Glutamatergic neuron (in vitro differentiated cells): ENCODE data around the gene POLD2. TPM values are rescaled to one million over a fixed set of nuclear protein-coding genes. Genes with fewer than 3 reads are reported as not detected.

ENCODE experiments used
- DNase-seq: peaks from one replicate; pipeline ENCODE4 v3.0.0; 2022
- H3K27ac Mint-ChIP-seq: one replicate; pipeline ENCODE4 v1.8.0; 2020; ENCODE audit warnings: mild to moderate bottlenecking, mixed read lengths, inconsistent platforms; ENCODE audit not compliant: unreplicated experiment
- H3K27me3 Mint-ChIP-seq: one replicate; pipeline ENCODE4 v1.8.0; 2020; ENCODE audit warnings: mild to moderate bottlenecking, moderate library complexity, mixed read lengths, inconsistent platforms; ENCODE audit not compliant: unreplicated experiment
- H3K36me3 Mint-ChIP-seq: one replicate; pipeline ENCODE4 v1.8.0; 2020; ENCODE audit warnings: mild to moderate bottlenecking, mixed read lengths, inconsistent platforms; ENCODE audit not compliant: unreplicated experiment
- H3K4me1 Mint-ChIP-seq: one replicate; pipeline ENCODE4 v1.8.0; 2020; ENCODE audit warnings: mild to moderate bottlenecking, low read depth, mixed read lengths, inconsistent platforms; ENCODE audit not compliant: unreplicated experiment
- H3K4me3 Mint-ChIP-seq: one replicate; pipeline ENCODE4 v1.8.0; 2020; ENCODE audit warnings: mild to moderate bottlenecking, mixed read lengths, inconsistent platforms; ENCODE audit not compliant: unreplicated experiment
- H3K9me3 Mint-ChIP-seq: one replicate; pipeline ENCODE4 v1.8.0; 2020; ENCODE audit warnings: mild to moderate bottlenecking, moderate library complexity, mixed read lengths, inconsistent platforms; ENCODE audit not compliant: unreplicated experiment
- total RNA-seq: library from RNA; stranded (reverse); fragmentation: NEBNext Ultra II Directional; extraction: Animal tissue kit (Norgen Biotek cat#: 25700); gene quantifications from one replicate; pipeline ENCODE4 v1.2.1, GENCODE V29; 2021; ENCODE audit not compliant: unreplicated experiment
- TF ChIP-seq, protein P1 (sequence below): fragments of 200-600 bp; sonication (generic); IDR thresholded peaks from one replicate; pipeline ENCODE4 v1.5.0; 2021; ENCODE audit not compliant: partially characterized antibody, unreplicated experiment

The POLD2 gene
- total RNA-seq, 1 donor from 2014 or later, result 71.2 TPM

DNA sequence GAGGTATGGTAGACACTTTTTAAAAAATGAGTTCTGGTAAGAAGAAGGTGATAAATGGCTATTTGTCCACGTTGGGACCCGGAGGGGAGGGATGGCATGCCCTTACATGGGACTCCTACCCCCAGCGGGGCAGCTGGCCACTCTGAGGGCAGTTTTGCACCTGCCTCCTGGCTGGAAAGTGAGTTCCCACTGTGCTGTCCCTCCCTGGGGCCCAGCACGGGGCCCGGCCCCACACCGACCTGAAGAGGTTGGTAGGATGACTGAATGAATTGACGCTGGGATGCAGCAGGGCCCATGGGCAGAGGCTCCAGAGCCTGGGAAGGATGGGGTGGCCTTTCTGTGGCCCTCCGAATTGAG is 19.8 kb downstream of the POLD2 start:
- no peak for DNase-seq
- Mint-ChIP-seq H3K9me3 (no peaks in the 10 kb centered on the region), H3K27me3 (peaks cover 9% of the 10 kb centered on the region), H3K4me1 (peaks cover 10% of the 10 kb centered on the region), H3K4me3 (peak overlapping the region; percentile 73), H3K27ac (no peak overlapping the region), H3K36me3 (no peaks in the 10 kb centered on the region)
- TF ChIP-seq, protein P1, sequence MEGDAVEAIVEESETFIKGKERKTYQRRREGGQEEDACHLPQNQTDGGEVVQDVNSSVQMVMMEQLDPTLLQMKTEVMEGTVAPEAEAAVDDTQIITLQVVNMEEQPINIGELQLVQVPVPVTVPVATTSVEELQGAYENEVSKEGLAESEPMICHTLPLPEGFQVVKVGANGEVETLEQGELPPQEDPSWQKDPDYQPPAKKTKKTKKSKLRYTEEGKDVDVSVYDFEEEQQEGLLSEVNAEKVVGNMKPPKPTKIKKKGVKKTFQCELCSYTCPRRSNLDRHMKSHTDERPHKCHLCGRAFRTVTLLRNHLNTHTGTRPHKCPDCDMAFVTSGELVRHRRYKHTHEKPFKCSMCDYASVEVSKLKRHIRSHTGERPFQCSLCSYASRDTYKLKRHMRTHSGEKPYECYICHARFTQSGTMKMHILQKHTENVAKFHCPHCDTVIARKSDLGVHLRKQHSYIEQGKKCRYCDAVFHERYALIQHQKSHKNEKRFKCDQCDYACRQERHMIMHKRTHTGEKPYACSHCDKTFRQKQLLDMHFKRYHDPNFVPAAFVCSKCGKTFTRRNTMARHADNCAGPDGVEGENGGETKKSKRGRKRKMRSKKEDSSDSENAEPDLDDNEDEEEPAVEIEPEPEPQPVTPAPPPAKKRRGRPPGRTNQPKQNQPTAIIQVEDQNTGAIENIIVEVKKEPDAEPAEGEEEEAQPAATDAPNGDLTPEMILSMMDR, result no peak

DNA sequence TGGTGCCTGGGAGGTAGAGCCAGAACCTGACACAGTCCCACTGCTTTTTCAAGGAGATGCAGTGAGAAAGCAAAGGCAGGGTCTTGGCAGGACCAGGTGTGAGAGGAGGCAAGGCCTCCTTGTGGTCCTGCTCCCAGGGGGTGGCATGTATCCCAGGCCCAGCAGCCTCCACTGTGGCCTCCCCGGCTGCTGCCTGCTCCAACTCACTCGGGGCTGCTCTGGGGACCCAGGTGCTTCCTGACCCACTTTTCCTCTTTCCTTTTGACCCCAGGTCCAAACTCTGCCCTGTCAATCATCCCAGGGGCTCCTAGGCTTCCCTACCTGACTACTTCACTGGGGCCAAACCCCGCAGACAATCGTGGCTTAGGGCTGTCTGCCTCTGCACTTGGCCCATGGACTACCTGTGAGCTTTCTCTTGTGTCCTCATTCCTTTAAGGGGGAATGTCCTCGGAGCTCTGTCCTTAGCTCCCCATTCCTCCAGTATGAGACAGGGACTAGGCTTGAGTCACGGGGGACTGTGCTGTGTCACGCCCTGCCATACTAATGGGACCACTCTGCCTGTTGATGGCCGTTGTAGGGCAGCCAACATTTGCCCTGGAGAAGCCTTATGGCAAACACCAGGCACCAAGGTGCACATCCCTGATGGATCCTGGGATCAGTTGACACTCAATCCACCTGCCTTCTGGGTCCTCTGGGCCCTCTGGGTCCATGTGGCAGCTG is 20.3 kb downstream of the POLD2 start:
- TF ChIP-seq, protein P1, result no peak
- no peak overlapping the region for H3K27ac Mint-ChIP-seq

DNA sequence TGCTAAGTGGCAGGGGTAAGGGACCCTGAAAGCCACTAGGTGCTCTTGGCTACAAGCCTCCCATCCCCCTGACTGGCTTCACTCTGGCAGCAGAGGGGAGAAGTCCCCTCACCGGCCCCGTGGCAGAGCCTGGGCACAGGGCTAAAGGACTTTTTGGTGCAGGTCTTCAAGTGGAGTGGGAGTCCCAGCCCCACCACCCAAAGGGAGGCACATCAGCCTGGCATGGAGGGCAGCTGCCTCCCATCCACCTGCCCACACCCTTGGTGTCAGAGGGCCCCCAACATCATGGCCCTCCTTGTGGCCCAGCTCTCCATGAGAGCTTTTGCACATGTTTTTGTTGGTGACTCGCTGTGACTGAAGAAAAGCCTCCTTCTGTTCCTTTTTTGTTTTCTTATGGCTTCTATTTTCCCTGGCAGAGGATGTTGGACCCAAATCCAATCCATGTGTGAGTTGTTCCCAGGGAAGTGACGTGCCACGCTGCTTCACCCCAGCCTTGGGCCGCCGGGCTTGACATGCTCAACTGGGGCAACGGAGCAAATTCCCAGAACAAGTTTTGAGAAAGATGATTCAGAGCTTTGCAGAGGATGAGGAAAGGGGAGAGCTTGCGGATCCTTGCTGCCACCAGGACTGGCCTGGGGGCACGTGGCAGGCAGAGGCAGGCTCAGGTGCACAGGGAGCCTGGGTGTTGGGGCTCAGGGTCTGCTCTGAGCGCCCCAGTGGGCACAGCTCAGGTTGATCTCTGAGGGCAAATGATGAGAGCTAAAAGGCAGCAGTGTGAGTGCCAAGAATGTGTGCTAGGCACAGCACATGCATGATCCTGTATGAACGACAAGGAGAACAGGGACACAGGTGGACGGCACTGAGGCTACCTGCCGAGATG is 21.1 kb downstream of the POLD2 start:
- no peak for DNase-seq
- Mint-ChIP-seq H3K36me3 (no peaks in the 10 kb centered on the region), H3K4me1 (peaks cover 10% of the 10 kb centered on the region), H3K27ac (peak overlapping the region; percentile 40), H3K9me3 (no peaks in the 10 kb centered on the region), H3K27me3 (peaks cover 9% of the 10 kb centered on the region), H3K4me3 (peak overlapping the region; percentile 48)
- TF ChIP-seq, protein P1, result no peak

More for the DNA sequence above, 20.3 kb downstream of the POLD2 start:
- peaks cover 10% of the 10 kb centered on the region for H3K4me1 Mint-ChIP-seq
- no peaks in the 10 kb centered on the region for H3K36me3 Mint-ChIP-seq
- no peak for DNase-seq
- H3K9me3 Mint-ChIP-seq, result no peaks in the 10 kb centered on the region
- H3K27me3 Mint-ChIP-seq, result peaks cover 9% of the 10 kb centered on the region
- peak overlapping the region; percentile 73 for H3K4me3 Mint-ChIP-seq

DNA sequence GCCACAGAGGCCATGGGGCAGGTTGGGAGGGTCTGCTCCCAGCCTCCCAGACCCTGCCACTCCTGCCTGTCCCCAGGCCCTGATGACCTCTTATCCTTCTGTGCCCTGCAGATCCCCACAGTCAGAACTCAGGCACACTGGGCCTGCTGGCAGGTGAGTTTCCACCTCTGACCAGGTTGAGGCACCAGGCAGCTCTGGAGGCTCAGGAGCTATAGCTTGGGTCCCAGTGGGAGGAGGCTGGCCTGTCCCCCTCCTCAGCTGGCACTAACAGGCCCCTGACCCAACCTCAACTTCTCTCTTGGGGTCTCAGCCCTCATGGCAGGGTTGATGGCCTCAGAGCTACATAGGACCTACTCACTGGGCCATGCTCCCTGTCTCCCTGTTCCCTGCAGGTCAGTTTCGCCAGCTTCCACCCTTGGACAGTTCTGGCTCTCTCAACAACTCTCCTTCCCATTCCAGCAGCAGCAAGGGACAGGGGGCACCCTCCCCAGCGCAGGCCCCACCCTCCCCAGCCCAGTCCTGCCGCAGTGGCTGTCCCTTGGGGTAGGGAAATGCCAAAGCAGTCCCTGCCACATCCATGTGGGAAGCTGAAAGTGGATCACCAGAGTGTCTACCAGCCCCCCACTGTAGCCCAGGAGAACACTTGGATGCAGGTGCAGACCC is 21.9 kb downstream of the POLD2 start:
- H3K27ac Mint-ChIP-seq, result peak overlapping the region; percentile 43
- peaks cover 9% of the 10 kb centered on the region for H3K27me3 Mint-ChIP-seq
- H3K4me3 Mint-ChIP-seq, result no peak overlapping the region
- no peak for DNase-seq
- H3K36me3 Mint-ChIP-seq, result no peaks in the 10 kb centered on the region
- peaks cover 11% of the 10 kb centered on the region for H3K4me1 Mint-ChIP-seq
- TF ChIP-seq, protein P1, result no peak
- H3K9me3 Mint-ChIP-seq, result no peaks in the 10 kb centered on the region
